Stimulated activated CD4-positive, alpha-beta T cell treated with anti-CD3 and anti-CD28 coated beads, Interleukin-2, amount 100 ng/mL, for 48 hours (primary cell): Measurements from ENCODE around the gene PAPOLG.
"Not testable (repeated sequence)": the region's sequence is repeated elsewhere in the genome, so short reads cannot be mapped to it uniquely, and the experiment has no call there.

Source experiments
- DNase-seq, 2 donors: peaks; one replicate each; pipeline ENCODE4 v3.0.0-alpha.2; 2020

PAPOLG gene

GRCh38 chr2:60778352-60778751 lies 22.3 kb downstream of the PAPOLG start:
- no peak for DNase-seq

GRCh38 chr2:60779426-60779825 lies 23.4 kb downstream of the PAPOLG start:
- DNase-seq, result no peak

DNA sequence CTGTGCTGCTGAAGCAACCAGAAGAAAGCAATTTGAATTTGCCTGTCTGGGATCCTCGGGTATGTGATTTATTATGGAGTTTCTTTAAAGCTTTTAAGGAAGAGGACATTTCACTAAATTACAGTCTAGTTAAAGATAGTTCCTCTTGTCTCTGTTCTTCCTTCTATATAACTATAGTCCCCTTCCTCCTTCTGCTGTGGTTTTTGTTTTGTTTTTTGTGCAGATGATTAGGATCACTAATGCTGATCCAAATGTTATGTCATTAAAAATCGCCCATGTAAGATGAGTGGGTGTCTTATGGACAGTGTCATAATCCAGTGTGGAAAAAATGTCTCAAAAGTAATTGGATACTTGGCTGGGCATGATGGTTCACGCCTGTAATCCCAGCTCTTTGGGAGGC lies 24.7 kb downstream of the PAPOLG start:
- DNase-seq, result no peak

- DNase-seq, result no peak
These were observed 37.1 kb downstream of the PAPOLG start for GRCh38 chr2:60793169-60793568.

GRCh38 chr2:60794271-60794863 lies 38.3 kb downstream of the PAPOLG start:
- no peak for DNase-seq

- no peak for DNase-seq
These were observed 40.8 kb downstream of the PAPOLG start for GRCh38 chr2:60796573-60797509.

GRCh38 chr2:60804473-60804872 lies 48.4 kb downstream of the PAPOLG start:
- DNase-seq, result no peak

DNA sequence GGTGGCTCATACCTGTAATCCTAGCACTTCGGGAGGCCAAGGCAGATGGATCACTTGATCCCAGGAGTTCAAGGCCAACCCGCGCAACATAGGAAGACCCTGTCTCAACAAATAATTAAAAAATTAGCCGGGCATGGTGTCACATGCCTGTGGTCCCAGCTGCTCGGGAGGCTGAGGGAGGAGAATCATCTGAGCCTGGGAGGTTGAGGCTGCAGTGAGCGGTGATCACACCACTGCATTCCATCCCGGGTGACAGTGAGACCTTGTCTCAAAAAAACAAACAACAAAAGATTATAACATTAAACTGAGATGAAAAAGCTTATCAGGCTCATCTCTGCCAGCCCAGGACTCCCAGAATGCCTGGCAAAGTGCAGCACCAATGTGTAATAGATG lies 50.5 kb downstream of the PAPOLG start:
- no peak for DNase-seq

- peak; percentile 38 to 44 for DNase-seq
These were observed 51.1 kb downstream of the PAPOLG start for GRCh38 chr2:60806988-60807681.

DNA sequence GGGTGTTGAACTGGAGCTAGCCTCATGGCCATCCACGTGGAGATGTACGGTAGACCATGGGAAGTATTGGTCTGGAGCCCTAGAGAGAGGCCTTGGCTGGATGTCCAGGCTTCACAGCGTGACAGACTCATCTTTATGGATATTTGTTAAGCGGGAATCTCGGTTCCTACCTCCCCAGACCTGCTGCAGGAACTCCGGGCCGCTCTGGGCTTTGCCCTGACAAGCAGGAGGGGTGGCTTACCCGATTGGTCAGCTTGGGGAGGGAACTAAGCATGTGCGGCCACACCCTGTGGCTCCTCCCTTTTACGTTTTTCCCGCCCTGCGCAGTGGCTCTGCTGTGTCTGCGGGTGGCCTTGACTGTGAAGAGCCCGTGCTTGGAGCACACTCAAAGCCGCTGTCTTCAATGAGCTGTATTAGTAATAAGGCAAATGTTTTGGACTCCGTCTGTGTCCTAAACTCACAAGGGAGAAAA lies 52.3 kb downstream of the PAPOLG start:
- DNase-seq, result no peak

- no peak for DNase-seq
These were observed 55.7 kb downstream of the PAPOLG start for GRCh38 chr2:60811491-60812375.

DNA sequence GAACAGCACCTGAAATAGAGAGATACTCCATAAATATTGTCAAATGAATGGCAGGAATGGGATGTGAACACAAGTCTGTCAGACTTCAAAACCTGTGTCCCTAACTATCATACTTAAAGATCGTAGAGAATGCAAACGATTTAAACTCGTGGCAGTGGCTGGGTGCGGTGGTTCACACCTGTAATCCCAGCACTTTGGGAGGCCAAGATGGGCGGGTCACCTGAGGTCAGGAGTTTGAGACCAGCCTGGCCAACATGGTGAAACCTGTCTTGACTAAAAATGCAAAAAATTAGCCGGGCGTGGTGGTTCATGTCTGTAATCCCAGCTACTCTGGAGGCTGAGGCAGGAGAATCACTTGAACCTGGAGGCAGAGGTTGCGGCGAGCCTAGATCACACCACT lies 61.1 kb downstream of the PAPOLG start:
- not testable (repeated sequence) for DNase-seq

DNA sequence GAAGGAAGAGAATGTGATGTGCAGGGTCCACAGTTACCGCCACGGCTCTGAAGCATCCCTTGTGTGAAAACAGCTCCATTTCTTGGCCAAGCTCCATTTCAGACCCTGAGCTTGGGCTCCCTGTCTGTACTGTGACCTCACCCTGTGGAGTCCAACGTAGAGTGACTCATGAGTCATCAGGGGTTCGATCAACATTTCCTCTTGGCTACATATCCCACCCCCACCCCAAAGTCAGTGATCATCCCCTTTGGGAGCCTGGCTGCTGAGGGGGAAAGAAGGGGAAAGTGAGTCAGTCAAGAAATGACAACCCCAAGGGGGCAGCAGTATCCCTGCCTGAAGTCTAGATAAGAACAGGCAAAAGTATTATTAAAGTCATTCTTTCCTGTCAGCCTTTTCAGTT lies 62.2 kb downstream of the PAPOLG start:
- DNase-seq, result peak; percentile 42 to 47

DNA sequence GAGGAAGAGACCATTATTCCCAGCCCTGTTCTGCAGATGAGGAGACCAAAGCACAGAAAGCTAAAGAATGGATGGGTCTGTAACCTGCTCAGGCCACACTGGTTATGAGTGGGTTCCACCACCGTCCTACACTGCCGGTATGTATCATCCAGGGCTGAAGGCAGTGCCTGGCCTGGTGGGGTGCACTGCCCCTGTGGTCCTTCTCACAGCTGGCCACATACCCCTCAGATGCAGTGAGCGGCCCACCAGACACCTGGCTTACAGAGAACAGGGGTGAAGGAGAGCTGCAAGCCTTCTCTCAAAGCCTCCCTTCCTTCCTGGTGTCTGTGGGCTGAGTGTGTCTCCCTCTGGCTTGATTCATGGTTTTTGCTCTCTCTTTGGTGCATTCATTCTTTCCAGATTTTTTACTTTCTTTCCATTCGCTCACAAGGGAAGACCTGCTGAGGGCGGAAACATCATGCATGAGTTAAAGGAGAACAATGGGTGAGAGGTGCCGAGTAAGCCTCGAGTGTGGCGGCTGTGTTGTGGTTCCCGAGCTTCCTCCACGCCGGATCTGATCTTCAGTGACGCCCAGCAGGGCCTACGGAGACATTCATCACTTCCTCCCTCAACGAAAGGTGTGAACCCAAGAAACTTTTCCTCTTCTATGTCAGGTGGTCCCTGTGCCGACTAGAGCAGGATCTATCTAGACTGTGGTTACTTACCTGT lies 63.2 kb downstream of the PAPOLG start:
- DNase-seq, result peak; percentile 64 to 70

DNA sequence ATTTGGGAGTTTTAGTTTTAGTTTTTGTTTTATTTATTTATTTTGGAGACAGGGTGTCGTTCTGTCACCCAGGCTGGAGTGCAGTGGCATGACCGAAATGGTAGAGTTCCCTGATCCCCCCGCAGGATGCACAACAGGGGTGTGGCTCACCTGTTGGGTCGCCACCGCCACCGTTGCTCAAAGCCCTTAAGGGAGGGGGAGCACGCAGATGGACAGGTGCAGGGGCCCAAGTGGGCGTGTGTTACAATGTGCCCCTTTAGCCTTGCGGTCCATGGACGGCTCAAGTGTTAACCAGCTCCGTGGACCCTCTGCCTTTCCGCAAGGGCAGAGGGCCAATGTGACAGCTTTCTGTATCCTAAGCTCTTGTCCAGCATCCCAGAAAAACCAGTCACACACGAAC lies 63.9 kb downstream of the PAPOLG start:
- DNase-seq, result no peak

- DNase-seq, result no peak
These were observed 64.5 kb downstream of the PAPOLG start for GRCh38 chr2:60820416-60821132.

DNA sequence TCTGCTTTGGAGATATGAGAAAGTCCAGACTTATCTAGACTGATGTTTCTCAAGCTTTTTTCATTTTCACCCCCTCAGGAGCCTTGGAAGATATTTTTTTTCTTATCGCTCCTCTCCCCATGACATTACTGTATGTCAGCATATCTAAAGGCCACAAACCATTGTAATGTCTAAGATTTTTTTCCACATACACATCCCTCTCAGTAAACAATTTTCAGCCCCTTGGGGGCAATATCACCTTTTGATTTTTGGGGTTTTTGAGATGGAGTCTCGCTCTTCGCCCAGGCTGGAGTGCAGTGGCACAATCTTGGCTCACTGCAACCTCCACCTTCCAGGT lies 65.0 kb downstream of the PAPOLG start:
- no peak for DNase-seq

DNA sequence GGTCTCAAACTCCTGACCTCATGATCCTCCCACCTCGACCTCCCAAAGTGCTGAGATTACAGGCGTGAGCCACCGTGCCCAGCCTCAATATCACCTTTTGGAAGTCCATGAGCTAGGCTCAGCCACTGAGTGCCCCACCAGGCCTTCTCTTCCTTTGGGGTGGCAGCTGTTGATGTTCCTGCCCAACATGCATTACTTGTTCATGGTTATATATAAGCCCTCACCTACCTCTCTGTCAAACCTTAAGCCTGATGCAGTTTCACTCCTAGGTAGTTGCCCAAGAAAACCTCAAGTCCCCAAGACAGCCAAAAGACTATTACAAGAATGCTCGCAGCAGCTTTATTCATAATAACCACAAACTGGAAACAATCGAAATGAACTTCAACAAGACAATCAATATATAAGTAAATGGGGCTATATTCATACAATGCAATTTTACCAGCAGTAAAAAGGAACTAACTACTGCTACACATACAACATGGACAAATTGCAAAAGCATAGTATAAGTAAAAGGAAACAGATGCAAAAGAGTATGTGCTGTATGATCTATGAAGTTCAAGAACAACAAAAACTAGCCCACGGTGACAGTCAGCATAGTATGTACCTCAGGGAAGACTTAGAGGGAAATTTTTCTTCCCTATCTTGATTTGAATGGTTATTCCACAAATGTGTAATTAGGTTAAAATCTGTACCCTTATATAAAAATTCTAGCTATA lies 65.7 kb downstream of the PAPOLG start:
- no peak for DNase-seq

DNA sequence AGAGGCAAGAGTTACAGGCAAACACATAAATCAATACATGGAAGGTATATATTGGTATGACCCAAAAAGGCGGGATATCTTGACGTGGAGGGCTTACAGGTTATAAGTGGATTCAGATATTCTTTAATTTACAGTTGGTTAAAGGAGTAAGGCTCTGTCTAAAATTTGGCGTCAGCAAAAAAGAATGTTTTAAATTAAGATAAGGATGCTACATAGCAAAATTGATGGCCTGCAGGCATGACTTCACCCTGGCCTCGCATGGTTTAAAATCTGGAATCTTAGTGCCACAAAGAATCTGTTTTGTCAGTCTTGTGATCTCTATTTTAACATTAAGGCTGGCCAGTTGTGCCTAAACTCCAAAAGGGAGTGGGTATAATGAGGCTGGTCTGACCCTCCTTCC lies 66.9 kb downstream of the PAPOLG start:
- DNase-seq, result no peak

DNA sequence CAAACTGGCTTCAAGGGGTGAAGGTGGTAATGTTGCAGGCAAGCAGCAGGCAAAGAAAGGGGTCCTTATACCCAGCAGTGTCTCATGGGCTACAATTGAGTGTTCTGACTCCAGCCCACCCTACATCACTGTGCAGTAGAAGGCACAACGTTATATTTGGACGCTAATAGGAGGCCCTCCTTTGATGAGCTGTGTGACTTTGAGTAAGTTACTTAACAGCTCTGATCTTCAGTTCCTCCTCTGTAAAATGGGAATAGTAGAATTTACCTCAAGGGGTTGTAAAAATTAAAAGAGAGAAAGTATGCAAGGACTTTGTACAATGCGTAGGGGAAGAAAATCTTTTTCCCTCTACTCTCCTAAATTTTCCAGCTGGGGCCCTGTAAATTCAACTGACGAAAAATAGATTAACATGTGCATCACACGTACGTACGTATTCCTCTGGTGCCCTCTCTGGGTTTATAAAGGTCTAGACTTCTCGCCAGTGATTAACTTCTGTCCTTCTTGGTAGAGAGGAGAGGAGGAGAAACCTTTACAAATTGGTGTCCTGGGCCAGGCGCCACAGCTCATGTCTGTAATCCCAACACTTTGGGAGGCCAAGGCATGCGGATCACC lies 67.7 kb downstream of the PAPOLG start:
- no peak for DNase-seq
